Stimulated activated CD8-positive, alpha-beta memory T cell treated with anti-CD3 and anti-CD28 coated beads, Interleukin-12 subunit alpha, Interleukin-12 subunit beta, amount 100 ng/mL, for 4 hours (primary cell): ENCODE measurements around the gene ADRA2C.

Source experiments
- DNase-seq: peaks from one replicate; pipeline ENCODE4 v3.0.0-alpha.2; 2020; ENCODE audit warnings: low read depth

Gene ADRA2C

DNA sequence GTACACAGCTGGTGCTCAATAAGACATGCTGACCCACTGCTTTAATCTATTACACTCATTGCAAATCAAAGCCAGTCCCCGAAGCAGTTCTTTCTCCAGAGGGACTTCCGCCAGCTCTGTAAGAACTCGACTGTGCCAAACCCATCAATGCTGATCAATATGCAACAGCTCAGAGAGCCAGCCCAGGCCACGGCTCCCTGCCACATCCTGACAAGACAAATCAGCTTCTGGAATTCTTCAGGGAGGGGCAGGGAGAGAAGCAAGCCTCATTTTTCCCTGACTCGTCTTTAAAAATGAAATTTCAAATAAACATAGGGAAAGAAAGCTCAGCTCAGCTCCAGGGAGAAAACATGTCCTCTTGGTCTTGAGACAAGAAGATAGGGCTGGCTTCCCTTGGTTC lies 5.3 kb upstream of the ADRA2C start:
- no peak for DNase-seq

DNA sequence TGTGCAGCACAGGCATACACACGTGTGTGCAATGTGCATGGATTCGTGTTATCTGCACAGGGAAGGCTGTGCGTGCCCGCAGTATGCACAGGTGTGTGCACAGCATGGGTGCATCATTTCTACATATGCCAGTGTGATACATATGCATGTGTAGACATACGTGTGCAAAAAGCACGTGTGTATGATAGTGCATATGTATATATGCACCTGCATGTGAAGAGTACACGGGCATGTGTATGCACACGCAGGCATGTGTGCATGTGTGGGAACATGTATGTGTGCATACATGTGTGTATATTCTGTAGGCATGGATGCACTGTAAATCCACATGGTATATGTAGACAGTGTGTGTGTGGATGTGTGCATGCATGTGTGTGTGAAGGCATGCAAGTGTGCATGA lies 3.9 kb upstream of the ADRA2C start:
- DNase-seq = no peak

DNA sequence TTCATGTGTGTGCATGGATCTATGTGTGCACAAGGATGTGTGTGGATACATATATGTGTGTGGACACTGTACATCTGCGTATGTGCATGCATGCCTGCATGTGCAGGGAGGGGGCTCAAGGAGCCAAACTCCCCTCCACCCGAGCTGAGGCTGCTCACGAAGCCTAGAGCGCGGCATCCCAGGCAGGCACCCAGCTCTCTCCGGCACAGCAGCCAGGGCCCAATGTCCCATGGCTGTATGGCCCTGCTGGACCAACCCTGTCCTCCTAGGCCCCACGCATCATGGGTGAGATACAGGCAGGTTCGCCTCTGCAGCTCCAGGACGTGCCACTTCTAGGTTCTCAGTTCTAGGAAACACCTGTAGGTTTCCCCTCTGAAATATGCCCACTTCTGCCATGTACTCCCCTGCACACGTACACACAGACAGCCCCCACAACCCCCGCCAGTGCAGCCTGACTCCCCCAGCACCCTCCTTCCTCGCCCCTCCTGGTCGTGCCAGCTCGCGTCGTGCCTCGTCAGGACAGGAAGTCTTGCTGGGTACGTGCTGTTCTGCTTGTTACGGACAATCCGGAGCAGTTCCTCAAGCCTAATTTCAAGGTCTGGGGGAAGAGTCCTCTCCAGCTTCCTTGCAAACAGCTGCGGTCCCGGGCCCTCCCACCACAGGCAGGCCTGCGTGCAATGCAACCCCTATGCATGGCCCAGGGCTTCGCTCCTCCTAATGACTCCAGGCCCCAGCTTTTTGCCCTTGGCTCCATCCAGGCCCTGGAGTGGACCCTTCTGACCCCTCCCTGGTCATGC lies 3.2 kb upstream of the ADRA2C start:
- DNase-seq = no peak

DNA sequence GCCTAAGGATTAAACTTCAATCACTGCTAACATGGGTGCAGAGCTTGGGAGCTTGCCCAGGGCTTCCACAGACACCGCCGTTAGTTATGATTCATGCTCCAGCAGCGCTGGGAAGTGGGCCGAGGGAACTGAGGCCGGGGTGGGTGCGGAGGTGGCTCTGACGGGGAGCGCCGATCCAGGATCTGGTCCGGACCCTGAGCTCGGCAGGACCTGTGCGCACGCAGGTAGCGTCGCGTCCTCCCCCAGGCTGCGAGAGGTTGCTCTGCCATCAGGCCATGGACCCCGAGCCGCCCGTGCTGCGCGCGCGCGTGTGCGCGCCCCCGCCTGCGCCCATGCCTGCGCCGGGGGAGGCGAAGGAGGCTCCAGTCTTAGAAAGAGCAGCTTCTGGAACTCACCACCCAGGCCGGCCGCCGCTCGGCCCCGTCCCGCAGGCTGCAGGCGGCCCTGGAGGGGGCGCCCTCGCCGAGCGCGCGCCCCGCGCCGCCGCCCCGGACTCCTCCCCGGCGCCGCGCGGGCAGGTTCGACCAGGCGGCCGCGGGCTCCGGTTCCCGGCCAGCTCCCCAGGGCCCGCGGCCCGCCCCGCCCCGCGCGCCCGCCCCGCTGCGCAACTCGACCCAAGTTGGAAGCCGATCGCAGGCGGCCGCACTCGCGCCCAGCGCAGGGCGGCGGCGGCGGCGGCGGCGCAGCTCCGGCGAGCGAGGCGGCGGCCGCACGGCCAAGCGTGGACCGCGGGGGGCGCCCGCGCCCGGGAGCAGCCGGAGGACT lies 732 bp upstream of the ADRA2C start:
- no peak for DNase-seq

DNA sequence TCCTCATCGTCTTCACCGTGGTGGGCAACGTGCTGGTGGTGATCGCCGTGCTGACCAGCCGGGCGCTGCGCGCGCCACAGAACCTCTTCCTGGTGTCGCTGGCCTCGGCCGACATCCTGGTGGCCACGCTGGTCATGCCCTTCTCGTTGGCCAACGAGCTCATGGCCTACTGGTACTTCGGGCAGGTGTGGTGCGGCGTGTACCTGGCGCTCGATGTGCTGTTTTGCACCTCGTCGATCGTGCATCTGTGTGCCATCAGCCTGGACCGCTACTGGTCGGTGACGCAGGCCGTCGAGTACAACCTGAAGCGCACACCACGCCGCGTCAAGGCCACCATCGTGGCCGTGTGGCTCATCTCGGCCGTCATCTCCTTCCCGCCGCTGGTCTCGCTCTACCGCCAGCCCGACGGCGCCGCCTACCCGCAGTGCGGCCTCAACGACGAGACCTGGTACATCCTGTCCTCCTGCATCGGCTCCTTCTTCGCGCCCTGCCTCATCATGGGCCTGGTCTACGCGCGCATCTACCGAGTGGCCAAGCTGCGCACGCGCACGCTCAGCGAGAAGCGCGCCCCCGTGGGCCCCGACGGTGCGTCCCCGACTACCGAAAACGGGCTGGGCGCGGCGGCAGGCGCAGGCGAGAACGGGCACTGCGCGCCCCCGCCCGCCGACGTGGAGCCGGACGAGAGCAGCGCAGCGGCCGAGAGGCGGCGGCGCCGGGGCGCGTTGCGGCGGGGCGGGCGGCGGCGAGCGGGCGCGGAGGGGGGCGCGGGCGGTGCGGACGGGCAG lies 792 bp downstream of the ADRA2C start:
- no peak for DNase-seq

DNA sequence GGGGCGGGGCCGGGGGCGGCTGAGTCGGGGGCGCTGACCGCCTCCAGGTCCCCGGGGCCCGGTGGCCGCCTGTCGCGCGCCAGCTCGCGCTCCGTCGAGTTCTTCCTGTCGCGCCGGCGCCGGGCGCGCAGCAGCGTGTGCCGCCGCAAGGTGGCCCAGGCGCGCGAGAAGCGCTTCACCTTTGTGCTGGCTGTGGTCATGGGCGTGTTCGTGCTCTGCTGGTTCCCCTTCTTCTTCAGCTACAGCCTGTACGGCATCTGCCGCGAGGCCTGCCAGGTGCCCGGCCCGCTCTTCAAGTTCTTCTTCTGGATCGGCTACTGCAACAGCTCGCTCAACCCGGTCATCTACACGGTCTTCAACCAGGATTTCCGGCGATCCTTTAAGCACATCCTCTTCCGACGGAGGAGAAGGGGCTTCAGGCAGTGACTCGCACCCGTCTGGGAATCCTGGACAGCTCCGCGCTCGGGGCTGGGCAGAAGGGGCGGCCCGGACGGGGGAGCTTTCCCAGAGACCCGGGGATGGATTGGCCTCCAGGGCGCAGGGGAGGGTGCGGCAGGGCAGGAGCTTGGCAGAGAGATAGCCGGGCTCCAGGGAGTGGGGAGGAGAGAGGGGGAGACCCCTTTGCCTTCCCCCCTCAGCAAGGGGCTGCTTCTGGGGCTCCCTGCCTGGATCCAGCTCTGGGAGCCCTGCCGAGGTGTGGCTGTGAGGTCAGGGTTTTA lies 1.5 kb downstream of the ADRA2C start:
- DNase-seq = no peak

DNA sequence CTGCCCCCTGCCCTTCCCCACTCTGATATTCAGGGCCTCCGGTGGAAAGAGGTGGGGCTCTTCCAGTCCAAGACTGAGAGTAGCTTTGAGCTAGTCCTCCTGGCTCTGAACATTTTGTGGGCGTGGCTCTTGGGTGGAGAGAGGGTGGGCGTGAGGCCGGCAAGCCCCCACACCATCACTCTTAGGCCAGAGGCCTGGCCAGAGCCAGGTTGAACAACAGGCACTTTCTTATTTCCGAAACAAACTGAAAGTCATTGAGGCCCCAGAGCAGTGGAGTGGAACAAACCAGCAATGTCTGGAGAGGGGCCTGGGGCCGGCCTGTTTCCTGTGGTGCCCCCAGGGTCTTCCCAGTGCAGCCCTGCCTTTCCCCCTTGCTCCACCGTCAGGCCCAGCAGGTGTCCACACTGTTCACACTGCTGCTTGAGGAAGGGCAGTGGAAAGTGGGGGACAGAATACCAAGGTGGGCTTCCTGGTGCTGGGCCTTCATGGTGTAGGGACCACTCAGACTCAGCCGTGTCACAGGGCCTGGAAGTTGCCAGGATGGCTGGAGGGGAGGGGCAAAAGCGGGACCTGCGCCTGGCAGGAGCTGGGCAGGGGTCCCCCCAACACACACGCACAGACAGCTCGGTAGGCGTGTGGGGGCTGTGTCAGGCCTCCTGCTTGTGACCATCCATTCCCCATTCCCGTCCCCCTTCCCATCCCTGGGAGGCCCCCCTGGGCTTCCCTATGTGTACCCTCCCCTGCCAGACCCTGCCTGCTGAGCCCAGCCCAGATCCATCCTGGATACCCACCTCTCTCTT lies 2.9 kb downstream of the ADRA2C start:
- DNase-seq = no peak

DNA sequence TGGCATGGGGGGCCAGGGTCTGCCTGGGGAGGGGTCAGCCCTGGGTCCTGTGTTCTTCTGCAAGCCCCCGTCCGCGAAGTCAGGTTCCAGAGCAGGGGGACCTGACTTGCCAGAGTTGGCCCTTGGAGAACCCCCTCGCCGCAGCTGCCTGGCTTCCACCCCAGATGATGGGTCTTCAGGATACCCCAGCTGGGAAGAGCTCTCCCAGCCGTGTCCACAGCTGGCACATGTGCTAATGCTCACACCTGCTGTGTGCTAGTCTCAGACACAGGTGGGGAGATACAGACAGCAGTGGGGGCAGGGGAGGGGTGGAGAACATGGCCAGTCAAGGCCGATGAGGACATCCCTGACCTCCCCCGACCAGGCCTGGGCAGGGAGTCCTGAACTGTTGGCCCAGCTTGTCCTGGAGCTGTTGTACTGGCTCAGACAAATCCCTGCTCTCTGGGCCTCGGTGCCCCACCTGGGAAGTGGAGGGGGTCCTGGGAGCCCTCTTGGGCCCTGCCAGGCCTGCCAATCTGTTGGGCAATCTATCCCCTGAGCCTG lies 3.5 kb downstream of the ADRA2C start:
- no peak for DNase-seq

DNA sequence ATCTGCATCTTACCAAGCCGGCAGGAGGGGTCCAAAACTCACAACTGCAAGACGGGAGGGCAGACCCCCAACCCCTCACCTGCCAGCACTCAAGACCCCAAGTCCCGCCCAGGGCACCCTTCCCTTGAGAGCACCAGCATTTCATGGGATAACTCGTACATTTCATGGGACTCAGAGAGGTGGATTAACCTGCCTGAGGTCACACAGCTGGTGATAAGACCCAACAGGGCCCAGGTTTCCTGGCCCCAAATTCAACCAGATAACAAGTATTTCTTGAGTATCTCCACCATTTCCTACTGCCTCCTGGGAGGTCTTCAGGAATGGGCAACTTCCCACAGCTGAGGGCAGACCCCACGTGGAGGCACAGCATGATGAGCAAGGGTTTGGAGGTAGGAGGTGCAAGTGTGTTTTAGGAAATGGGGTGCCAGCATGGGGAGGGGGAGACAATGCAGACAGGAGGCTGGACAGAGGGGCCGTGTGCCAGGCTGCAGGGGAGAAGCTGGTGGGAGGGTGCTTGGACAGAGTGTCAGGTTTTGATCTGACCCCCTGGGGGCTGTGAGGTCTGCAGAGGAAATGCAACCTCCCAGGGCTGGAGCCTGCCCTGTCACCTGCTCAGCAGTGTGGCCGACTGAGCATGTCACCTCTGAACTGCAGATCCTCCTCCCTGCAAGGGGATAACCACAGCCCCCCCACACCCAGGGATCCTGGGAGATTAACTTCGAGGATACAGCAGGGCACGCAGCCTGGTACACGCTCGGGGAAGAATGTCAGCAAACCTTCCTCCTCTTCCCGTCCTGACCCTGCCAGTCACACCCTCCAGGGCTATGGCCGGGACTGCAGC lies 4.4 kb downstream of the ADRA2C start:
- DNase-seq = no peak

DNA sequence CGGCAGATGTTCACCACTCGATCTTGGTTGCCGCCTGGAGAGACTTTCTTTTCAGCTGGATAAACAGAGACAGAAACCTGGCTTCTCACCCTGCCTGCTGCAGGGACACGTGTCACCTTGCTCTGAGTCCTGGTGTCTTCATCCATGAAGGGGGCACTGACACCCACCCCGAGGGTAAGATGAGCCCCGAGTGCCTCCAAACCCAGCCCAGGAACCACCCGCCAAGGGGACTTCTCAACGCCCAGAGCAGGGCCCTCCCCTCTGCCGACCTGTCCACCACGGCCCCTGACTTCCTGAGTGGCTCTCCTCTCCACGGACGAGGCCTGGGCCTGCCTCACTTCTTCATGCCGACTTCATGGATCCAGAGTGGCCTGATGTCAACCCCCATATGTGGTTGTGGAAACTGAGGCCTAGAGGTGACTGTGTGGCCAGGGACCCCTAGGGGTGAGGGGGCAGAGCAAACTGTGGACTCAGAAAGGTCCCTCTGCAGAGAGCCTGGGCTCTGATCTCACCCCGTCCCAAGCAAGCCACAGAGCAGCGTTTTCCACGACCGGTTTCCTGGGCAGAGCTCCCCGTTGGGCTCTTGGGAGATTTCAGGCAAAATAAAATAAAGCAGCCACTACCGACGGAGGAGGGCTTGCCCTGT lies 5.1 kb downstream of the ADRA2C start:
- DNase-seq = no peak

DNA sequence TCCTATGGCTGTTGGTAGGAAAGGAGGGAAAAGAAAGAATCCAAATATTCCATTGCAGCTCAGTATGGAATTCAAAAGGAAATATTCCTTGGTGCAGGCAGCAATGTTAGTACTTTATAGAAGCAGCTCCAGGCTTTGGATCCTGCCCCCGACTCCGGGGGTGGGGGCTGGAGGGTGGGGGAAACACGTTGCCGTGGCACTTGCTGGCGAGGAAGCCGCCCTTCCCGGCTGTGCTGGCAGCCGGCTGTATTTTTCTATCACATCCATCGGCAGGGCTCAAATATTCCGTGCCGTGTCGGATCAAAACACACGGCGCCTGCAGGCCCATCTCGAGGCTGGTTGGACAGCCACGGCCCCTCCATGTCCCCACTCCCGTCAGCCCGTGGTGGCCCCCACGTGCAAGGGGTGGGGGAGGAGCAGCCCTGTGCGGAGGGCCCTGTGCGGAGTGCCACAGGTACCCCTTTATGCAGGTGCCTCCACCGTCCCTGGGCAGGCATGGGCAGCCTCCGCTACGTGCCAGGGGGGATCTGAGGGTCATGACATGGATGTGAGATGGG lies 5.8 kb downstream of the ADRA2C start:
- DNase-seq = no peak

DNA sequence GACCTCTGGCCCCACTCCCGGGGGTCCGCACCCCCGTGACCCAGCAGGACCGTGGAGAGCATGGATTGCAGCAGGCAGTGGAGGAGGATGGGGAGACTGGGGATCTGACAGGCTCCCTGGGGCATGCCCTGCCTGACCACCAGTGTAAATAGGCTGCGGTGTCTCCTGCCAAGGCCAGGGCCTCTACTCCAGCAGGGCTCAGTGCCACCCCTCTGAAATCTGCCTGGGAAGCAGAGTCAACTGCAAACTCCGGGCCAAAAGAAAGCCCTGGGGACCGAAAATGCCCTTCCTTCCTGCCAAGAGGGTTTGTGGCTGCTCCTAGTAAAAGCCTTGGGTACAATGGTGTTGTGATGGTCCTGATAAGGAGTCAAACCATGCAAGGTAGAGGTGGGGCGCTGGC lies 6.4 kb downstream of the ADRA2C start:
- DNase-seq = no peak

DNA sequence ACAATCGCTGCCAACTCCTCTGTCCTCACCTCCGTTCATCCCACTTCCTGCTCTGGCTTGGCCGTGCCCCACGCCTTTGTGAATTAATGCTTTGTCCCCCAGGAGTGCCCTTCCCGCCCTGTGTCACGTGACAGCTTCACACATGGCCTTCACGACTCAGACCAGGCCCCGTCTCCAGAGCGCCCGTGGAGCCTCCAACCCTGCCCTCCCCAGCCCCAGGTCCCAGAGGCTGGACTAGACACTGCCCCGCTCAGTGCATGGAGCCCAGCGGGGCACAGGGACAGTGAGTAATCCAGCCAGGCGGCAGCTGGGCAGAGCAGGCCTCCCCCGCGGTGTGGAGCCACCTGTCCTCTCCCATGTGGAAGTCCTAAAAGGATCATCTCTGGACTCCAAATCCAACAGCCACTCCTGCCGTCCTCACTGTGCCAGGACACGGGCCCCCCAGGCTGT lies 7.4 kb downstream of the ADRA2C start:
- DNase-seq = no peak

DNA sequence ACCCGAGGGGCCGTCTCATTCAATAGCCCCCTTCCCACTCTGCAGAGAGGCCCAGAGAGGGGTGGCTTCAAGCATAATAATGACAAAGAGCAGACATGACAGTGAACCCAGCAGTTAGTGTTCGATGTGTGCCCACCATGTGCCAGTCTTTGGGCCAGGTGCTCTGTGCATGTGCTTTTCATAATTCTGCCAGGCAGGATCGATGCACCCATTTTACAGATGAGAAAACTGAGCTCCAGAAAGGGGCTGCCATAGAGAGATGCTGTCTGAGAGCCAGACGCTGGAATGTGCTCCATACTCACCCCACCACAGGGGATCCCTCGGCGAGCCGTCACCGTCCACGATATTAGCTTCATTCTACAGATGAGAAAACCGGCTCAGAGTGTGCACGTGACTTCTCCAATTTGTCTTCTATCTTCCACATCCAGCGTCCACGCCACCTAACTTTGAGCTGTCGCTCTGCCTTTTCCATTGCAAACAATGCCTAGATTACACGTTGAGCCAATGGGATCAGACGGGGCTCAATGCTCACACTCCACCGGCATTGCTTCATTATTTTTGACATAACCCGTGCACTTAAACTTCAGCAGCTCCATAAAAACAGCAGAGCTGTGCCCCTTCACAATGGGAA lies 8.2 kb downstream of the ADRA2C start:
- no peak for DNase-seq

DNA sequence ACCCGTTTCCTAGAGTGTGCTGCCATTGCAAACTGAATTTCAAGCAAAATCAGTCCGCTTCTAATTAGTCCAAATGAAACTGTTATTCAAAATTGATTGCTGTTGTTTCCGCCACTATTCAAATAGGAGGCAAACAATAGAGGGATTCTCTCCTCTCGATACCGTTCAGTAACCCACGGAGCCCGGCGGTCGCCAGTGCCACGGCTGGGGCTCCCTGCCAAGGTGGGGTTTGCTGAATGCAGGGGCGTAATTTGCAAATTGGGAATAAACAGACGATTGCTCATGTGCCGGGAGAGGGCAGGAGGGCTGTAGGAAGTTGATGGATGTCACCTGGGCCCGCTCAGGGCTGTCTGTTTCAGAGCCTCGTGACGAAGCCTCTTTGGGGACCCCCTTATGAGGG lies 8.8 kb downstream of the ADRA2C start:
- DNase-seq = no peak

DNA sequence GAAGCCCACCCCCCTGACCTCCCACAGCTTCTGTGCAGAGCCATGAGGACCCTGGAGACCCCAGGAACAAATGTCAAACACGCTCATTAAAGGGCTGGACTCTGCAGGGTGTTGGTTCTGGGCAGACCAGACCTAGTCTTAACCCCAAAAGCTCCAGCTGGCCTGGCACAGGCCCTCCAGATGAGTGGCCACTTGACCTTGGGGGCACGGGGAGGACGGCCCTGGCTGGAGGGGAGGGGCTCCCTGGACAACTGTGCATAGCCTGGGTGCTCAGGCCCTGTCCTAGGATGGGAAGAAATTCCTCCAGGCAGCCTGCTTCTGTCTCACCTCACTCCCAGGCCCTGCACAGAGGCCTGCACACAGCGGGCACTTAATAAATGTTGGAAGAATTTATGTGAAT lies 9.4 kb downstream of the ADRA2C start:
- DNase-seq = no peak

DNA sequence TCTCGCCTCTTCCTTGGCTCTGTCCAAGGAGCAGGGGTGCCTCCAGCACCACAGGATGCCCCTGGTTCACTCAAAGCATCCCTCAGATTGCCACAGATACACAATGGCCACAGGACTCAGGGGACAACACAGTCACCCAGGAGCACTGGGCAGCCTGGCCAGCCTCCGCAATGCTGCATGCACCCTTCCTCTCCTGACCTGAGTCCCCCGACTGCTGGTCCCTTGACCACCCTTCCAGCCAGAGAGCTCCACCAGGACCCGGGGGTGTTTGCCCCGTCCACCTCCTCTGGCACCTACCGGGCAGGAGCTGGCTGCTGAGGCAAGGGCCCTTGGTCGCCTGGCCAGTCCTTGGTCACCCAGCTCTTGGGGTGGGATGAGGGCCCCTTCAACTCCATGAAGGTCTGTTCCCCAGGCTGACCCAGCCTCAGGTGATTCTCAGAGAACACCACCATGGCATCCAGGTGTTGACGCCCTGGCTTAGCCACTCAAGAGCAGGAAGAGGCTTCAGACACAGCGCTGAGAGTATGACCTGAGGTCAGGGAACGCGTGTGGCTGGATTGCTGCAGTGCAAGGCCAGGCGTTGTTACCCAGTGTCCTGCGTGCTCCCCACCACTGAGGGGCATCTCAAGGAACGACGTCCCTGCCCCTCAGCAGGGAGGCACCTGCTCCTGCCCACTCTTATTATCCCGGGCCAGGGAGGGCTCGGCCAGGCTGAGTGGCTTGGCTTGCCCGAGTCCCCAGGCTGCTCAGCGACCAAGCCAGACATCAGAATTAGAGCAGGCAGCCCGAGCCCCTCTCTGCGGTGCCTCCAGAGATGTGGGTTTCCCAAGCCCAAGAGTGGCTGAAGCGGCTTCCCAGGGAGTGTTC lies 10.2 kb downstream of the ADRA2C start:
- no peak for DNase-seq

DNA sequence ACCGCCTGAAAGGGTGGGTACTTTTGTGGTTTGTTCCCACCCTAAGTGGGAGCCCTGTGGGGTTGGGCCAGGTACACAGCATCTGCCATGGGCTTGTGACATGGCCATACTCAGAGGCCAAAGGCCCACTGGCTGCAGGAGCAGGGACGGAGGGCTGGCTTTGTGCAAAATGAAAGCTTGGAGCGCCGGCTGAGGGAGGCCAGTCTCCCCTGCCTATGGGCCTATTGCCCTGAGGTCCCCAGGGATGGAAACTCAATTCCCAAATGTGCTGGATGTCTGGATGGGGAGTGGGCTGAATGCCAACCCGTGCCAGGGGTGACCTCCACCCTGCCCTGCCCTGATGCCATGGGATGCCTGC lies 10.8 kb downstream of the ADRA2C start:
- DNase-seq = no peak
